ENCODE data around the gene NKX2-4. TPM values are rescaled to one million over a fixed set of nuclear protein-coding genes. Genes with fewer than 3 reads are reported as not detected.

Gene NKX2-4
- total RNA-seq, 4 donors from 2014 or later, result not detected

DNA sequence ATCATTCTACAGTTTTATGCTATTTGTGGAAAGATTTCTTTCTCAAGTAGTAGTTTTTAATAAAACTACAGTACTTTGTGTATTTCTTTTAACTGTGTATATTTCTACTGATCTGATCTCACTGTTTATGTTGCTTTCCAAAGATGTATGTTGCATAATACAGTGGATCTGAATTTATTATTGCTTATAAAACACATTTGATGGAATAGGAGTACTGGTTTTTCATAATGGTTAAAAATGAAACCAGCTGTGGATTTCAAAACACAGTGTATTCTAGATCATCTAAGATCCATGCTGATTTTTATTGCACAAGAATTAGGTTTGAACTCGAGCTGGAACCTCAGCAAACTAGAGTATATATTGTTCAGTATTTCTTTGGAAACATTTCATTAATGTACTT, 8.0 kb downstream of the NKX2-4 start:
- TF ChIP-seq POLR2A (IDR thresholded peaks at IDR 0.05) (no peak), POLR2AphosphoS5 (IDR thresholded peaks at IDR 0.05) (no peak), EP300 (IDR thresholded peaks at IDR 0.05) (no peak)
- TF ChIP-seq, protein P1, sequence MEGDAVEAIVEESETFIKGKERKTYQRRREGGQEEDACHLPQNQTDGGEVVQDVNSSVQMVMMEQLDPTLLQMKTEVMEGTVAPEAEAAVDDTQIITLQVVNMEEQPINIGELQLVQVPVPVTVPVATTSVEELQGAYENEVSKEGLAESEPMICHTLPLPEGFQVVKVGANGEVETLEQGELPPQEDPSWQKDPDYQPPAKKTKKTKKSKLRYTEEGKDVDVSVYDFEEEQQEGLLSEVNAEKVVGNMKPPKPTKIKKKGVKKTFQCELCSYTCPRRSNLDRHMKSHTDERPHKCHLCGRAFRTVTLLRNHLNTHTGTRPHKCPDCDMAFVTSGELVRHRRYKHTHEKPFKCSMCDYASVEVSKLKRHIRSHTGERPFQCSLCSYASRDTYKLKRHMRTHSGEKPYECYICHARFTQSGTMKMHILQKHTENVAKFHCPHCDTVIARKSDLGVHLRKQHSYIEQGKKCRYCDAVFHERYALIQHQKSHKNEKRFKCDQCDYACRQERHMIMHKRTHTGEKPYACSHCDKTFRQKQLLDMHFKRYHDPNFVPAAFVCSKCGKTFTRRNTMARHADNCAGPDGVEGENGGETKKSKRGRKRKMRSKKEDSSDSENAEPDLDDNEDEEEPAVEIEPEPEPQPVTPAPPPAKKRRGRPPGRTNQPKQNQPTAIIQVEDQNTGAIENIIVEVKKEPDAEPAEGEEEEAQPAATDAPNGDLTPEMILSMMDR (IDR thresholded peaks at IDR 0.05), result no peak
- peaks cover 38% of the 10 kb centered on the region for H3K27me3 ChIP-seq
- 2% methylated on average over 1 of the region's 1 CpG for WGBS
- peaks cover 2% of the 10 kb centered on the region for H3K4me1 ChIP-seq
- no peak for DNase-seq (ENCODE audit: low spot score in 2 of 2)
- H3K36me3 ChIP-seq, result peaks cover 46% of the 10 kb centered on the region
- H3K27ac ChIP-seq, result no peak overlapping the region
- H3K4me3 ChIP-seq, result no peak overlapping the region
- no peaks in the 10 kb centered on the region for H3K9me3 ChIP-seq

DNA sequence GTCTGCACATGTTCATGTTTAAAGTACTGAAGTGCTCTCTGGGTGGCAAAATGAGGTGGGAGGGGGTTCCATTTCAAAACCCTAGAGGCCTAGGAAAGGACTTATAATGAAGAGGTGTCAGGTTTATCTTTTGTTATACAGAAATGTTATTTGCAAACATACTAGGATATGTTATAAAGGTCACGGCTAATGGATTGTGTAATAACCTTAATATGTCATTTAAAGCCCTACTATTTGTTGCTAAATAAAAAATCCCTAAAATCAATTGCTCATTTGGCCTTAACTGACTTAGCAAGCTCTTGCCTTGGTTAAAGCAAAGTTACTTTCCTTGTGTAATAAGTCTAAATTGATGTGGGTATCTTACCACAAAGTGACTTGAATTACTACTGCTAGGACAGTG, 8.8 kb downstream of the NKX2-4 start:
- Histone ChIP-seq H3K36me3 (peaks cover 54% of the 10 kb centered on the region), H3K27me3 (peaks cover 30% of the 10 kb centered on the region), H3K9me3 (no peaks in the 10 kb centered on the region)

DNA sequence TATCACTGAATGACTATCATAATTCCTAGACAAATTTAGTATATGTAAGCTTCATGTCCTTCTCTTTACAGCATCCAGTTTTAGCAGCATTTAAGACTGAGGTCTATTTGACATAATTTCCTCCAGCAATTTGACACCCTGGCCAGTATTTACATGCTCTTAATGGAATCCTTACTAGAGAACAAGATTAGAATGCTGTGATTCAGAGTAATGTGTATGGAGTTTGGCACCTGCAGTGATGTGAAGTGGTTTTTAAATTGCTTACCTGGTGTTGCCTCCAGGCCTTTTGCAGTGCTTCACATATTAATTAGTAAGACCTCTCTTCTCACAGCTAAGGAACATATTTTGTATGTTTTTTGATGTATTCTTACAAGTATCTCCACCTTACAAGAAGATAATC, 9.8 kb downstream of the NKX2-4 start:
- peaks cover 65% of the 10 kb centered on the region for H3K36me3 ChIP-seq
- no peak for TF ChIP-seq POLR2AphosphoS5 (IDR thresholded peaks at IDR 0.05)
- TF ChIP-seq, protein P1 (IDR thresholded peaks at IDR 0.05), result no peak
- no peaks in the 10 kb centered on the region for H3K9me3 ChIP-seq
- no peak for DNase-seq (ENCODE audit: low spot score in 2 of 2)
- peaks cover 20% of the 10 kb centered on the region for H3K27me3 ChIP-seq
- no peak overlapping the region for H3K27ac ChIP-seq
- peaks cover 2% of the 10 kb centered on the region for H3K4me1 ChIP-seq
- H3K4me3 ChIP-seq, result no peak overlapping the region

More for the DNA sequence above, 8.8 kb downstream of the NKX2-4 start:
- no peak overlapping the region for H3K27ac ChIP-seq
- H3K4me3 ChIP-seq, result no peak overlapping the region
- TF ChIP-seq POLR2AphosphoS5 (IDR thresholded peaks at IDR 0.05) (no peak), POLR2A (IDR thresholded peaks at IDR 0.05) (no peak), EP300 (IDR thresholded peaks at IDR 0.05) (no peak)
- TF ChIP-seq, protein P1 (IDR thresholded peaks at IDR 0.05), result no peak
- peaks cover 2% of the 10 kb centered on the region for H3K4me1 ChIP-seq
- 94% methylated on average over 1 of the region's 1 CpG for WGBS
- DNase-seq (ENCODE audit: low spot score in 2 of 2), result no peak

- WGBS, result 96% methylated on average over 5 of the region's 5 CpGs
- DNase-seq (ENCODE audit: low spot score in 2 of 2), result no peak
- no peaks in the 10 kb centered on the region for H3K9me3 ChIP-seq
- no peaks in the 10 kb centered on the region for H3K4me1 ChIP-seq
- H3K27ac ChIP-seq, result no peak overlapping the region
- H3K36me3 ChIP-seq, result peaks cover 69% of the 10 kb centered on the region
- H3K27me3 ChIP-seq, result peaks cover 6% of the 10 kb centered on the region
- no peak overlapping the region for H3K4me3 ChIP-seq
- TF ChIP-seq, protein P1 (IDR thresholded peaks at IDR 0.05), result no peak
- TF ChIP-seq POLR2A (IDR thresholded peaks at IDR 0.05) (no peak), POLR2AphosphoS5 (IDR thresholded peaks at IDR 0.05) (no peak), EP300 (IDR thresholded peaks at IDR 0.05) (no peak)
Measured at GRCh38 chr20:21386111-21386510, 11.2 kb downstream of the NKX2-4 start.

GRCh38 chr20:21384308-21384892, 12.9 kb downstream of the NKX2-4 start:
- TF ChIP-seq POLR2AphosphoS5 (IDR thresholded peaks at IDR 0.05) (no peak), EP300 (IDR thresholded peaks at IDR 0.05) (no peak), POLR2A (IDR thresholded peaks at IDR 0.05) (no peak)
- TF ChIP-seq, protein P1 (IDR thresholded peaks at IDR 0.05), result no peak
- peaks cover 66% of the 10 kb centered on the region for H3K36me3 ChIP-seq

More at GRCh38 chr20:21384308-21384892, 12.9 kb downstream of the NKX2-4 start:
- 94% methylated on average over 5 of the region's 5 CpGs for WGBS
- no peaks in the 10 kb centered on the region for H3K27me3 ChIP-seq
- no peak for DNase-seq (ENCODE audit: low spot score in 2 of 2)
- no peaks in the 10 kb centered on the region for H3K4me1 ChIP-seq
- H3K27ac ChIP-seq, result no peak overlapping the region
- no peaks in the 10 kb centered on the region for H3K9me3 ChIP-seq
- H3K4me3 ChIP-seq, result no peak overlapping the region
